ENCODE measurements around the gene CAV1. TPM values are rescaled to one million over a fixed set of nuclear protein-coding genes. Genes with fewer than 3 reads are reported as not detected.

CAV1 gene
- total RNA-seq, 1 experiment from 2014 or later, result 20.2 TPM

GRCh38 chr7:116510795-116511194 lies 14.0 kb upstream of the CAV1 start:
- Histone ChIP-seq H3K23me2 (ENCODE audit: insufficient read length, low read depth, low read length, poor library complexity, severe bottlenecking) (no peaks in the 10 kb centered on the region), H3T11ph (ENCODE audit: low read length) (no peak overlapping the region), H3K4me1 (ENCODE audit: insufficient read depth, low read length) (peaks cover 3% of the 10 kb centered on the region; the same call in 1 of the 2 replicates), H3K79me1 (ENCODE audit: insufficient read depth, low read depth, low read length, poor library complexity, severe bottlenecking) (no peaks in the 10 kb centered on the region), H3K27ac (ENCODE audit: insufficient read length, low read depth, low read length) (no peak overlapping the region), H2BK120ac (ENCODE audit: low read depth, low read length, poor library complexity, severe bottlenecking) (no peak overlapping the region), H2BK15ac (ENCODE audit: low read depth, low read length) (no peak overlapping the region), H4K5ac (ENCODE audit: insufficient read length, low read depth, low read length) (no peak overlapping the region), H3K9ac (ENCODE audit: extremely low read depth, insufficient read length, low read length) (no peak overlapping the region), H4K20me1 (ENCODE audit: control insufficient read depth, insufficient read depth, insufficient read length) (no peaks in the 10 kb centered on the region), H3K4ac (ENCODE audit: low read depth, low read length) (no peak overlapping the region), H2BK5ac (ENCODE audit: insufficient read length, low read length) (no peak overlapping the region), H3K79me2 (ENCODE audit: insufficient read depth, low read length) (no peaks in the 10 kb centered on the region), H3K4me2 (ENCODE audit: insufficient read depth, insufficient read length, low read length) (no peak overlapping the region), H2BK12ac (ENCODE audit: insufficient read length, low read depth, low read length) (no peak overlapping the region), H3K27me3 (ENCODE audit: insufficient read depth, low read length) (no peaks in the 10 kb centered on the region), H3K56ac (ENCODE audit: insufficient read length, low read depth, low read length) (no peak overlapping the region), H4K8ac (replicated peaks; ENCODE audit: insufficient read length, low read depth, low read length) (no peak overlapping the region), H2AFZ (ENCODE audit: low read length) (no peak overlapping the region), H3K18ac (ENCODE audit: insufficient read length, low read depth, low read length) (no peak overlapping the region), H3K9me3 (ENCODE audit: control insufficient read depth, low read depth, low read length) (no peaks in the 10 kb centered on the region), H2AK5ac (ENCODE audit: insufficient read length, low read length) (no peak overlapping the region), H4K91ac (ENCODE audit: insufficient read length, low read depth, low read length) (no peak overlapping the region), H3K23ac (ENCODE audit: insufficient read length, low read depth, low read length) (no peak overlapping the region), H2BK20ac (ENCODE audit: low read depth, low read length, poor library complexity, severe bottlenecking) (no peak overlapping the region), H3K14ac (ENCODE audit: insufficient read depth, low read length) (no peak overlapping the region)
- Mint-ChIP-seq H3K27me3 (ENCODE audit: low read depth) (no peaks in the 10 kb centered on the region; the same call in 1 of the 2 replicates), H3K4me1 (peaks cover 12 to 18% of the 10 kb centered on the region in 2 experiments), H3K27ac (no peak overlapping the region), H3K36me3 (ENCODE audit: insufficient read depth in 1 of 3, low read depth in 3 of 3) (no peaks in the 10 kb centered on the region), H3K4me3 (no peak overlapping the region), H3K9me3 (no peaks in the 10 kb centered on the region)
- TF ChIP-seq, protein P1, sequence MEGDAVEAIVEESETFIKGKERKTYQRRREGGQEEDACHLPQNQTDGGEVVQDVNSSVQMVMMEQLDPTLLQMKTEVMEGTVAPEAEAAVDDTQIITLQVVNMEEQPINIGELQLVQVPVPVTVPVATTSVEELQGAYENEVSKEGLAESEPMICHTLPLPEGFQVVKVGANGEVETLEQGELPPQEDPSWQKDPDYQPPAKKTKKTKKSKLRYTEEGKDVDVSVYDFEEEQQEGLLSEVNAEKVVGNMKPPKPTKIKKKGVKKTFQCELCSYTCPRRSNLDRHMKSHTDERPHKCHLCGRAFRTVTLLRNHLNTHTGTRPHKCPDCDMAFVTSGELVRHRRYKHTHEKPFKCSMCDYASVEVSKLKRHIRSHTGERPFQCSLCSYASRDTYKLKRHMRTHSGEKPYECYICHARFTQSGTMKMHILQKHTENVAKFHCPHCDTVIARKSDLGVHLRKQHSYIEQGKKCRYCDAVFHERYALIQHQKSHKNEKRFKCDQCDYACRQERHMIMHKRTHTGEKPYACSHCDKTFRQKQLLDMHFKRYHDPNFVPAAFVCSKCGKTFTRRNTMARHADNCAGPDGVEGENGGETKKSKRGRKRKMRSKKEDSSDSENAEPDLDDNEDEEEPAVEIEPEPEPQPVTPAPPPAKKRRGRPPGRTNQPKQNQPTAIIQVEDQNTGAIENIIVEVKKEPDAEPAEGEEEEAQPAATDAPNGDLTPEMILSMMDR (conservative IDR thresholded peaks at IDR 0.05), result no peak
- no peak for DNase-seq

Data from H9 (cell line).